Vagina (tissue), 2 donors: Measurements from ENCODE around the gene ERGIC1.

ENCODE experiments used
- CTCF ChIP-seq, 3 experiments: fragments of 450-650 bp in 2 of 3; fragments of 200-600 bp in 1 of 3; sonication (generic) in 1 of 3; IDR thresholded peaks; one replicate each; pipeline ENCODE4 v1.5.1; 2017 to 2019; ENCODE audit warnings: antibody characterized with exemption in 3 of 3, mild to moderate bottlenecking in 2 of 3, moderate library complexity in 2 of 3
- POLR2A ChIP-seq, 2 donors: fragments of 450-650 bp; IDR thresholded peaks; one replicate each; pipeline ENCODE4 v1.6.1; 2017; ENCODE audit warnings: antibody characterized with exemption in 2 of 2, mild to moderate bottlenecking in 2 of 2, moderate library complexity in 2 of 2
- POLR2AphosphoS5 ChIP-seq, 2 donors: sonication (generic); formaldehyde crosslinking; IDR thresholded peaks; one replicate each; pipeline ENCODE4 v1.9.0; 2017; ENCODE audit warnings: antibody characterized with exemption in 2 of 2, mild to moderate bottlenecking in 2 of 2, low read depth in 1 of 2; ENCODE audit not compliant: insufficient read depth in 1 of 2

- no peak for TF ChIP-seq CTCF (IDR thresholded peaks at IDR 0.05)
- TF ChIP-seq POLR2A (IDR thresholded peaks at IDR 0.05) = no peak
- TF ChIP-seq POLR2AphosphoS5 (IDR thresholded peaks at IDR 0.05; ENCODE audit: insufficient read depth in 1 of 2, low read depth in 1 of 2) = no peak
Measured at GRCh38 chr5:172856336-172856735, 22.3 kb downstream of the ERGIC1 start.
